OCI-LY7 (cell line): ENCODE data around the gene KDM4E.

ENCODE experiments used
- EZH2phosphoT487 ChIP-seq: fragments of 200-600 bp; sonication (generic); IDR thresholded peaks from 2 replicates; pipeline ENCODE4 v1.6.1; 2018; ENCODE audit warnings: low read depth, borderline replicate concordance, mild to moderate bottlenecking, mixed run types, antibody characterized with exemption, low read length, moderate library complexity, mixed read lengths
- TF ChIP-seq, protein P1 (sequence below): fragments of 200-600 bp; sonication (generic); conservative IDR thresholded peaks from 2 replicates; pipeline ENCODE4 v1.5.1; 2014; ENCODE audit warnings: mild to moderate bottlenecking, antibody characterized with exemption, low read length, moderate library complexity, mixed read lengths

DNA sequence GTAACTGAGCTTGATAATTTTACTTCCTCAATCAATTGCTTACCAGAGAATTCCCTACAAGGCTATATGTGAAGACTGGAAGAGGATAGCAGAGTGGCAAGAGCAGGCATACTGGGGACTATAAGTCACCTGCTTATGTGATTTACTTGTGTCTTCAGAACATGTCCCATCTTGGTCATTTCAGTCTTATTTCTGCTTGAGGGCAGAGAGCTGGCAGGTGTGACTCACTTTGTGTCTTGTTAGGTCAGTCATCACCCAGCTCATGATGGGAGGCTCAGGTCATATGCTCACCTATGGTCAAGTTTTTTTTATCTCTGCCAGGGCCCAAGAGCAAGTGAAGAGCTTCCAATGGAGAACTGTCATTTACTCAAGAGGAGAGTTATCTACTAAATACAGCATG, 47.9 kb downstream of the KDM4E start:
- TF ChIP-seq, protein P1, sequence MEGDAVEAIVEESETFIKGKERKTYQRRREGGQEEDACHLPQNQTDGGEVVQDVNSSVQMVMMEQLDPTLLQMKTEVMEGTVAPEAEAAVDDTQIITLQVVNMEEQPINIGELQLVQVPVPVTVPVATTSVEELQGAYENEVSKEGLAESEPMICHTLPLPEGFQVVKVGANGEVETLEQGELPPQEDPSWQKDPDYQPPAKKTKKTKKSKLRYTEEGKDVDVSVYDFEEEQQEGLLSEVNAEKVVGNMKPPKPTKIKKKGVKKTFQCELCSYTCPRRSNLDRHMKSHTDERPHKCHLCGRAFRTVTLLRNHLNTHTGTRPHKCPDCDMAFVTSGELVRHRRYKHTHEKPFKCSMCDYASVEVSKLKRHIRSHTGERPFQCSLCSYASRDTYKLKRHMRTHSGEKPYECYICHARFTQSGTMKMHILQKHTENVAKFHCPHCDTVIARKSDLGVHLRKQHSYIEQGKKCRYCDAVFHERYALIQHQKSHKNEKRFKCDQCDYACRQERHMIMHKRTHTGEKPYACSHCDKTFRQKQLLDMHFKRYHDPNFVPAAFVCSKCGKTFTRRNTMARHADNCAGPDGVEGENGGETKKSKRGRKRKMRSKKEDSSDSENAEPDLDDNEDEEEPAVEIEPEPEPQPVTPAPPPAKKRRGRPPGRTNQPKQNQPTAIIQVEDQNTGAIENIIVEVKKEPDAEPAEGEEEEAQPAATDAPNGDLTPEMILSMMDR: no peak
- no peak for TF ChIP-seq EZH2phosphoT487
